Measurements from ENCODE around the gene SLC2A11. TPM values are rescaled to one million over a fixed set of nuclear protein-coding genes. Genes with fewer than 3 reads are reported as not detected.

SLC2A11 gene
- total RNA-seq, 1 experiment from 2014 or later = 17.2 TPM

DNA sequence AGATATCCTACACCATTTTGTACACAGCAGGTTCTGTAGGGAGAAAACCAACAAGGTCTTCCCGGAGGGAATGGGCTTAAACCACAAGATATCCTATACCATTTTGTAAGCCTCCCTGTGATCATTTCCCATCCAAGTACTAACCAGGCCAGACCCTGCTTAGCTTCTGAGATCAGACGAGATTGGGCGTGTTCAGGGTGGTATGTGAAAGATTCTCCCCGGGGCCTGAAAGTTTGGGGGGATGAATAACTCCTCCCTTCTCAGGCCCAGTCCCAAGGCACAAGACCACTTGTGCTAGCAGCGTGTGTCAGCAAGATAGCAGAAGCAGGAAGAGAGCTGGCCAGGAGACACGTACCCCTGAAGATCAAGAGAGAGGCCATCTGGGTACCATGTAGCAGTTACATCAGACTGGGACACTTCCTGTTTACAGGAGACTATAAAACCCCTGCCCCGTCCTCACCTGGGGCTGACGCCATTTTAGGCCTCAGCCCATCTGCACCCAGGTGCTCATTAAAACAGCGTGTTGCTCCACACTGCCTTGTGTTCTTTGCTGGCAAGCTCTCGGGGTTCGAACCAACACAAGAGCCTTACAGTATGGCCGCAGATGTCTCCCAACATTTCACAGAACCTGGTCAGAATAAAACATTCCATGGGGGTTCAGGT lies 53.8 kb downstream of the SLC2A11 start (continued):
- TF ChIP-seq, protein P1, sequence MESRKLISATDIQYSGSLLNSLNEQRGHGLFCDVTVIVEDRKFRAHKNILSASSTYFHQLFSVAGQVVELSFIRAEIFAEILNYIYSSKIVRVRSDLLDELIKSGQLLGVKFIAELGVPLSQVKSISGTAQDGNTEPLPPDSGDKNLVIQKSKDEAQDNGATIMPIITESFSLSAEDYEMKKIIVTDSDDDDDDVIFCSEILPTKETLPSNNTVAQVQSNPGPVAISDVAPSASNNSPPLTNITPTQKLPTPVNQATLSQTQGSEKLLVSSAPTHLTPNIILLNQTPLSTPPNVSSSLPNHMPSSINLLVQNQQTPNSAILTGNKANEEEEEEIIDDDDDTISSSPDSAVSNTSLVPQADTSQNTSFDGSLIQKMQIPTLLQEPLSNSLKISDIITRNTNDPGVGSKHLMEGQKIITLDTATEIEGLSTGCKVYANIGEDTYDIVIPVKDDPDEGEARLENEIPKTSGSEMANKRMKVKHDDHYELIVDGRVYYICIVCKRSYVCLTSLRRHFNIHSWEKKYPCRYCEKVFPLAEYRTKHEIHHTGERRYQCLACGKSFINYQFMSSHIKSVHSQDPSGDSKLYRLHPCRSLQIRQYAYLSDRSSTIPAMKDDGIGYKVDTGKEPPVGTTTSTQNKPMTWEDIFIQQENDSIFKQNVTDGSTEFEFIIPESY (IDR thresholded peaks at IDR 0.05; ENCODE audit: extremely low read depth, insufficient replicate concordance, low read length) = no peak
- no peak for TF ChIP-seq POLR2A (IDR thresholded peaks at IDR 0.05; ENCODE audit: borderline replicate concordance, extremely low read depth, insufficient read depth, insufficient read length)

DNA sequence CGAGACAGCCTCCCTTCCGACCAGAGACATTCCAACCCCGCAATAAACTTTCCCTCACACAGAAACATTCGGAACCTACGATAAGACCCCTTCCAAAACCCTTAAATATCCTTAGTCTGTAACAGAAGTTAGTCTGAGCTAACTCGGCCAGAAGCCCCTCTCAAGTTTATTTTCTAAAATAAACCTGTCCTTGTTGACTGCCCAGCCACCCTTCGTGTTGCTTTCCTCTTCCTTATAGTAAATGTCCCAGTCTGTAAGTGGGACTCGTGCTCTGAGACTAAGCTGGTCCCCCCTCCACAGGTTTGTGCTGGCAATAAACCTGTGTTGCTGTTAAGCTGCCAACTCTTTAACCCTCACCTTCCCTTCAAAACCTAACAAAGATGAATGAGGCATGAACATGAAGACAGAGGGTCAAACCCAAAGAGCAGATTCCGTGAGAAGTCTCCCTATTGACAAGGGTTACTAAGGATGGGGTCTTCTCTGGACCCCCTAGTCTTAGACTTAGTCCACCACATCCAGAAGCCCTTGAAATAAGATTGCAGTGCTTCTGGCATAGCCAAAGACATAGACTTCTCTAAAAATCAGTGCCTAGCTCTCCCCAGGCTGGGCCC lies 54.7 kb downstream of the SLC2A11 start:
- RAD21 ChIA-PET (ENCODE audit: low non-redundant PET in 1 of 2, low total read pairs in 2 of 2, uncharacterized antibody in 2 of 2, unreplicated experiment in 2 of 2) = no interaction called here
- no peak overlapping the region for H3K9ac ChIP-seq (ENCODE audit: low read length)
- H3K36me3 ChIP-seq (ENCODE audit: control insufficient read depth in 1 of 2, insufficient read depth in 2 of 2, low read length in 2 of 2) = no peaks in the 10 kb centered on the region
- no peaks in the 10 kb centered on the region for H4K20me1 ChIP-seq (ENCODE audit: insufficient read depth)
- H3K27ac ChIP-seq (ENCODE audit: low read depth, low read length) = no peak overlapping the region
- H3K9me2 ChIP-seq (ENCODE audit: insufficient read depth) = no peaks in the 10 kb centered on the region
- no peak overlapping the region for H2AFZ ChIP-seq (ENCODE audit: low read depth, low read length, poor library complexity, severe bottlenecking)
- intact Hi-C loops (cut with micrococcal nuclease) = no loop called here
- no peaks in the 10 kb centered on the region for H3K79me2 ChIP-seq (ENCODE audit: insufficient read depth, low read length)
- CTCF ChIA-PET = interaction anchor here (2.9 kb wide), 1 partner anchor 18 kb away, joined by 21 read pairs; the partner anchor contains the start of gene MIF
- POLR2A ChIA-PET = interaction anchor here (2.0 kb wide), 1 partner anchor 55 kb away, joined by 7 read pairs; the partner anchor contains the start of gene SLC2A11
- H3K4me3 ChIP-seq (replicated peaks in 1 of 2; ENCODE audit: low read depth in 1 of 2, low read length in 2 of 2) = no peak overlapping the region
- BruUV-seq (replicated peaks) = no TSS peak
- peaks cover 0 to 16% of the 10 kb centered on the region in 2 experiments; a peak in 3 of 4 replicates for H3K4me1 ChIP-seq (ENCODE audit: control insufficient read depth in 1 of 2, insufficient read depth in 2 of 2, low read length in 2 of 2)
- H3K27me3 ChIP-seq (ENCODE audit: insufficient read depth, low read length) = no peaks in the 10 kb centered on the region
- ATAC-seq (no peak), DNase-seq (ENCODE audit: low read depth, low spot score) (no peak)
- H3K9me3 ChIP-seq (ENCODE audit: control insufficient read depth in 1 of 2, insufficient read depth in 1 of 2, low read depth in 1 of 2, low read length in 2 of 2) = no peaks in the 10 kb centered on the region
- peak overlapping the region; percentile 92; the same call in 1 of the 2 replicates for H3K4me2 ChIP-seq (ENCODE audit: low read length)
- TF ChIP-seq, protein P1 (IDR thresholded peaks at IDR 0.05; ENCODE audit: extremely low read depth, insufficient replicate concordance, low read length) = no peak
- TF ChIP-seq RAD21 (IDR thresholded peaks at IDR 0.05; ENCODE audit: low read depth) = no peak
- TF ChIP-seq TCF7L2 (IDR thresholded peaks at IDR 0.05; ENCODE audit: borderline replicate concordance, extremely low read depth, insufficient read depth, insufficient read length) = no peak
- TF ChIP-seq EGR1 (IDR thresholded peaks at IDR 0.05; ENCODE audit: low read depth) = no peak
- no peak for TF ChIP-seq FOSL1 (IDR thresholded peaks at IDR 0.05; ENCODE audit: low read depth)
- TF ChIP-seq CEBPB (IDR thresholded peaks at IDR 0.05; ENCODE audit: low read depth) = no peak
- no peak for TF ChIP-seq ZNF274 (IDR thresholded peaks at IDR 0.05; ENCODE audit: low read depth, low read length)
- TF ChIP-seq EZH2 (IDR thresholded peaks at IDR 0.05) = no peak
- no peak for TF ChIP-seq YY1 (IDR thresholded peaks at IDR 0.05; ENCODE audit: extremely low read depth, insufficient replicate concordance, low read depth, low read length)
- no peak for TF ChIP-seq ZFX (IDR thresholded peaks at IDR 0.05)
- TF ChIP-seq, protein P2, sequence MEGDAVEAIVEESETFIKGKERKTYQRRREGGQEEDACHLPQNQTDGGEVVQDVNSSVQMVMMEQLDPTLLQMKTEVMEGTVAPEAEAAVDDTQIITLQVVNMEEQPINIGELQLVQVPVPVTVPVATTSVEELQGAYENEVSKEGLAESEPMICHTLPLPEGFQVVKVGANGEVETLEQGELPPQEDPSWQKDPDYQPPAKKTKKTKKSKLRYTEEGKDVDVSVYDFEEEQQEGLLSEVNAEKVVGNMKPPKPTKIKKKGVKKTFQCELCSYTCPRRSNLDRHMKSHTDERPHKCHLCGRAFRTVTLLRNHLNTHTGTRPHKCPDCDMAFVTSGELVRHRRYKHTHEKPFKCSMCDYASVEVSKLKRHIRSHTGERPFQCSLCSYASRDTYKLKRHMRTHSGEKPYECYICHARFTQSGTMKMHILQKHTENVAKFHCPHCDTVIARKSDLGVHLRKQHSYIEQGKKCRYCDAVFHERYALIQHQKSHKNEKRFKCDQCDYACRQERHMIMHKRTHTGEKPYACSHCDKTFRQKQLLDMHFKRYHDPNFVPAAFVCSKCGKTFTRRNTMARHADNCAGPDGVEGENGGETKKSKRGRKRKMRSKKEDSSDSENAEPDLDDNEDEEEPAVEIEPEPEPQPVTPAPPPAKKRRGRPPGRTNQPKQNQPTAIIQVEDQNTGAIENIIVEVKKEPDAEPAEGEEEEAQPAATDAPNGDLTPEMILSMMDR (IDR thresholded peaks at IDR 0.05 in 2 of 3, conservative IDR thresholded peaks at IDR 0.05 in 1 of 3; ENCODE audit: borderline replicate concordance in 1 of 3, insufficient read depth in 1 of 3, low read depth in 2 of 3, low read length in 2 of 3) = no peak
